HAP-1 (cell line): Measurements from ENCODE around the gene EIF5A.

Experiments
- DNase-seq, 2 experiments: peaks; one replicate each; pipeline ENCODE4 v3.0.0-alpha.2; 2016 to 2020; ENCODE audit warnings: low spot score in 2 of 2
- H3K27me3 ChIP-seq: fragments of 250-450 bp; sonication (Bioruptor Pico); 2 replicates; pipeline ENCODE4 v1.5.1; 2020; ENCODE audit warnings: low read depth, mild to moderate bottlenecking, moderate library complexity
- H3K36me3 ChIP-seq: fragments of 250-450 bp; sonication (Bioruptor Pico); replicated peaks from 2 replicates; pipeline ENCODE4 v1.5.1; 2020; ENCODE audit warnings: mild to moderate bottlenecking
- H3K4me1 ChIP-seq: fragments of 250-450 bp; sonication (Bioruptor Pico); 2 replicates; pipeline ENCODE4 v1.5.1; 2020; ENCODE audit warnings: mild to moderate bottlenecking
- H3K4me3 ChIP-seq: fragments of 250-450 bp; sonication (Bioruptor Pico); 2 replicates; pipeline ENCODE4 v1.5.1; 2020; ENCODE audit warnings: mild to moderate bottlenecking, moderate library complexity
- H3K9me3 ChIP-seq: fragments of 250-450 bp; sonication (Bioruptor Pico); 2 replicates; pipeline ENCODE4 v1.5.1; 2020; ENCODE audit warnings: mild to moderate bottlenecking, moderate library complexity
- in situ Hi-C: fragments of 300-500 bp; cut with MboI; formaldehyde crosslinking; loops from 3 replicates; pipeline ENCODE4 v1.14.3; 2020; ENCODE audit warnings: low sequenced_read_pairs, inconsistent platforms, mixed read lengths

Gene EIF5A

GRCh38 chr17:7293816-7294613 is 13.4 kb upstream of the EIF5A start:
- Histone ChIP-seq H3K4me3 (peak overlapping the region; percentile 14), H3K27me3 (peaks cover 6% of the 10 kb centered on the region)

GRCh38 chr17:7294614-7295153 is 12.7 kb upstream of the EIF5A start, which contains the start of gene YBX2:
Gene YBX2 (minus strand): TSS chr17:7294639. CDS start chr17:7294500, 139 bp downstream.
- Histone ChIP-seq H3K9me3 (no peaks in the 10 kb centered on the region), H3K36me3 (no peaks in the 10 kb centered on the region), H3K4me1 (peaks cover 14% of the 10 kb centered on the region), H3K4me3 (peak within 1 kb of the TSS; percentile 14), H3K27me3 (peaks cover 6% of the 10 kb centered on the region)
- DNase-seq = peak; percentile 84 to 95
- in situ Hi-C loops = no loop called here

More at GRCh38 chr17:7293816-7294613, 13.4 kb upstream of the EIF5A start:
- in situ Hi-C loops = no loop called here
- no peaks in the 10 kb centered on the region for H3K36me3 ChIP-seq
- peaks cover 14% of the 10 kb centered on the region for H3K4me1 ChIP-seq
- H3K9me3 ChIP-seq = no peaks in the 10 kb centered on the region
- DNase-seq = peak in 1 of 2 experiments; percentile 85

GRCh38 chr17:7295230-7296180 is 11.9 kb upstream of the EIF5A start:
- H3K4me1 ChIP-seq = peaks cover 14% of the 10 kb centered on the region
- in situ Hi-C loops = no loop called here
- no peak overlapping the region for H3K4me3 ChIP-seq
- H3K9me3 ChIP-seq = no peaks in the 10 kb centered on the region
- H3K27me3 ChIP-seq = peaks cover 6% of the 10 kb centered on the region
- no peaks in the 10 kb centered on the region for H3K36me3 ChIP-seq
- DNase-seq = no peak

- H3K9me3 ChIP-seq = no peaks in the 10 kb centered on the region
- no peak overlapping the region for H3K4me3 ChIP-seq
- H3K36me3 ChIP-seq = no peaks in the 10 kb centered on the region
- H3K4me1 ChIP-seq = peaks cover 14% of the 10 kb centered on the region
- in situ Hi-C loops = no loop called here
- peak; percentile 70 to 90 for DNase-seq
- peaks cover 6% of the 10 kb centered on the region for H3K27me3 ChIP-seq
Observed at GRCh38 chr17:7296189-7296861, 11.1 kb upstream of the EIF5A start.

- Histone ChIP-seq H3K4me1 (no peaks in the 10 kb centered on the region; the same call in none of the 2 replicates), H3K9me3 (no peaks in the 10 kb centered on the region), H3K36me3 (peaks cover 16% of the 10 kb centered on the region), H3K4me3 (no peak overlapping the region), H3K27me3 (no peaks in the 10 kb centered on the region)
- DNase-seq = no peak
- in situ Hi-C loops = no loop called here
Observed at GRCh38 chr17:7304179-7304578, 3.2 kb upstream of the EIF5A start.

- Histone ChIP-seq H3K4me1 (peaks cover 3% of the 10 kb centered on the region), H3K36me3 (peaks cover 50% of the 10 kb centered on the region), H3K4me3 (peak overlapping the region; percentile 90), H3K9me3 (no peaks in the 10 kb centered on the region), H3K27me3 (no peaks in the 10 kb centered on the region)
- peak in 1 of 2 experiments; percentile 70 for DNase-seq
- in situ Hi-C loops = no loop called here
Observed at GRCh38 chr17:7307686-7308624, 527 bp downstream of the EIF5A start.

- H3K36me3 ChIP-seq = peaks cover 59% of the 10 kb centered on the region
- H3K4me1 ChIP-seq = peaks cover 3% of the 10 kb centered on the region
- peak overlapping the region; percentile 90 for H3K4me3 ChIP-seq
- H3K9me3 ChIP-seq = no peaks in the 10 kb centered on the region
- in situ Hi-C loops = no loop called here
- H3K27me3 ChIP-seq = no peaks in the 10 kb centered on the region
- DNase-seq = peak; percentile 83 to 90
Observed at GRCh38 chr17:7308625-7309433, 1.4 kb downstream of the EIF5A start.

- peaks cover 7% of the 10 kb centered on the region for H3K4me1 ChIP-seq
- in situ Hi-C loops = no loop called here
- H3K9me3 ChIP-seq = no peaks in the 10 kb centered on the region
- DNase-seq = no peak
- H3K4me3 ChIP-seq = peak overlapping the region; percentile 90
- H3K36me3 ChIP-seq = peaks cover 65% of the 10 kb centered on the region
- no peaks in the 10 kb centered on the region for H3K27me3 ChIP-seq
Observed at GRCh38 chr17:7309628-7310027, 2.2 kb downstream of the EIF5A start.

GRCh38 chr17:7311110-7311705 is 3.8 kb downstream of the EIF5A start:
- in situ Hi-C loops = no loop called here
- H3K4me1 ChIP-seq = peaks cover 12% of the 10 kb centered on the region

GRCh38 chr17:7312432-7313087 is 5.1 kb downstream of the EIF5A start:
- no peaks in the 10 kb centered on the region for H3K9me3 ChIP-seq
- no peak overlapping the region for H3K4me3 ChIP-seq
- in situ Hi-C loops = no loop called here
- peaks cover 86% of the 10 kb centered on the region for H3K36me3 ChIP-seq
- DNase-seq = no peak
- H3K4me1 ChIP-seq = peaks cover 12% of the 10 kb centered on the region
- no peaks in the 10 kb centered on the region for H3K27me3 ChIP-seq

More at GRCh38 chr17:7311110-7311705, 3.8 kb downstream of the EIF5A start:
- no peak for DNase-seq
- Histone ChIP-seq H3K27me3 (no peaks in the 10 kb centered on the region), H3K4me3 (no peak overlapping the region), H3K36me3 (peaks cover 75% of the 10 kb centered on the region), H3K9me3 (no peaks in the 10 kb centered on the region)
